HCT116 (cell line): ENCODE data around the gene G3BP1. TPM values are rescaled to one million over a fixed set of nuclear protein-coding genes. Genes with fewer than 3 reads are reported as not detected.

ENCODE experiments used
- ATAC-seq: fragments of 200-7000 bp; cut with Tn5 transposase; 2 replicates; pipeline ENCODE4 v1.9.1; 2020; ENCODE audit warnings: mild to moderate bottlenecking, moderate library complexity
- Bru-seq: library from RNA; stranded (reverse); fragments of 400-500 nt; gene quantifications from one replicate; lab custom pipeline; 2021; lab: Mats Ljungman, UMichigan
- BruChase-seq, 2 experiments: library from RNA; stranded (reverse); fragments of 400-500 nt; gene quantifications; one replicate each; lab custom pipeline; 2021; lab: Mats Ljungman, UMichigan
- BruUV-seq: library from RNA; stranded (reverse); fragments of 400-500 nt; replicated peaks from 2 replicates; lab custom pipeline; 2021; lab: Mats Ljungman, UMichigan
- CTCF ChIA-PET: fragments of 300-600 bp; sonication (Branson Sonifier 250); formaldehyde crosslinking; loops from one replicate; lab custom pipeline; 2021; ENCODE audit warnings: antibody characterized with exemption; lab: Charles Lee
- POLR2A ChIA-PET: fragments of 300-600, 350-600 bp; sonication (Branson Sonifier 250); formaldehyde crosslinking; loops from one replicate; lab custom pipeline; 2021; ENCODE audit warnings: antibody characterized with exemption; lab: Charles Lee
- RAD21 ChIA-PET, 2 experiments: fragments of 300-600 bp; sonication (Branson Sonifier 250); formaldehyde crosslinking; loops; one replicate each; lab custom pipeline; 2023; ENCODE audit warnings: low total read pairs in 2 of 2; ENCODE audit not compliant: uncharacterized antibody in 2 of 2, unreplicated experiment in 2 of 2, low non-redundant PET in 1 of 2; lab: Charles Lee
- DNase-seq: peaks from one replicate; pipeline ENCODE4 v3.0.0-alpha.2; 2010; ENCODE audit warnings: low read depth, low spot score
- H2AFZ ChIP-seq: fragments of 200-600 bp; shearing (Covaris generic), sonication (generic); 2 replicates; pipeline ENCODE4 v1.6.1; 2017; ENCODE audit warnings: low read depth, mixed run types, mixed read lengths, antibody characterized with exemption, low read length; ENCODE audit not compliant: poor library complexity, severe bottlenecking
- H3K27ac ChIP-seq: 2 replicates; pipeline ENCODE4 v1.5.1; 2012; ENCODE audit warnings: low read depth, low read length
- H3K27me3 ChIP-seq: fragments of 200-600 bp; sonication (generic); 2 replicates; pipeline ENCODE4 v1.6.1; 2016; ENCODE audit warnings: mixed run types, low read length, mixed read lengths; ENCODE audit not compliant: insufficient read depth
- H3K36me3 ChIP-seq, 2 experiments: fragments of 200-500 bp in 1 of 2; fragments of 200-600 bp in 1 of 2; sonication (Bioruptor generic) in 1 of 2; sonication (generic) in 1 of 2; 2 replicates each; pipeline versions ENCODE4 v1.5.1 to v1.6.1; 2014 to 2016; ENCODE audit warnings: low read length in 2 of 2, inconsistent platforms in 1 of 2, mixed read lengths in 1 of 2, mixed run types in 1 of 2; ENCODE audit not compliant: insufficient read depth in 2 of 2, control insufficient read depth in 1 of 2
- H3K4me1 ChIP-seq, 2 experiments: fragments of 200-600 bp in 1 of 2; sonication (generic) in 1 of 2; 2 replicates each; pipeline versions ENCODE4 v1.5.1 to v1.6.1; 2012 to 2017; ENCODE audit warnings: low read length in 2 of 2, inconsistent platforms in 1 of 2, mild to moderate bottlenecking in 1 of 2, mixed read lengths in 1 of 2, mixed run types in 1 of 2, moderate library complexity in 1 of 2; ENCODE audit not compliant: insufficient read depth in 2 of 2, control insufficient read depth in 1 of 2
- H3K4me2 ChIP-seq: fragments of 200-600 bp; sonication (generic); 2 replicates; pipeline ENCODE4 v1.6.1; 2017; ENCODE audit warnings: mixed run types, low read length, mixed read lengths
- H3K4me3 ChIP-seq, 2 experiments: fragments of 200-600 bp in 1 of 2; sonication (generic) in 1 of 2; replicated peaks in 1 of 2; 2 replicates each; pipeline ENCODE4 v1.5.1; 2011 to 2016; ENCODE audit warnings: low read length in 2 of 2, control low read depth in 1 of 2, low read depth in 1 of 2, mild to moderate bottlenecking in 1 of 2, mixed read lengths in 1 of 2, mixed run types in 1 of 2
- H3K79me2 ChIP-seq: fragments of 200-600 bp; sonication (generic); 2 replicates; pipeline ENCODE4 v1.6.1; 2017; ENCODE audit warnings: mild to moderate bottlenecking, mixed run types, low read length, moderate library complexity, mixed read lengths; ENCODE audit not compliant: insufficient read depth
- H3K9ac ChIP-seq: fragments of 200-600 bp; sonication (generic); 2 replicates; pipeline ENCODE4 v1.6.1; 2016; ENCODE audit warnings: low read length, mixed read lengths
- H3K9me2 ChIP-seq: fragments of 200-600 bp; sonication (generic), shearing (Covaris generic); 2 replicates; pipeline ENCODE4 v1.6.1; 2017; ENCODE audit warnings: mixed run types, mild to moderate bottlenecking, moderate library complexity; ENCODE audit not compliant: insufficient read depth
- H3K9me3 ChIP-seq, 2 experiments: fragments of 200-500 bp in 1 of 2; fragments of 200-600 bp in 1 of 2; sonication (Bioruptor generic) in 1 of 2; sonication (generic) in 1 of 2; 2 replicates each; pipeline ENCODE4 v1.6.1; 2014 to 2017; ENCODE audit warnings: low read length in 2 of 2, mixed read lengths in 2 of 2, inconsistent platforms in 1 of 2, low read depth in 1 of 2, mild to moderate bottlenecking in 1 of 2, mixed run types in 1 of 2, moderate library complexity in 1 of 2; ENCODE audit not compliant: control insufficient read depth in 1 of 2, insufficient read depth in 1 of 2
- H4K20me1 ChIP-seq: fragments of 200-600 bp; sonication (generic), shearing (Covaris generic); 2 replicates; pipeline ENCODE4 v1.6.1; 2017; ENCODE audit warnings: mixed run types, mild to moderate bottlenecking, moderate library complexity; ENCODE audit not compliant: insufficient read depth
- EGR1 ChIP-seq: IDR thresholded peaks from 2 replicates; pipeline ENCODE4 v1.6.1; 2012; ENCODE audit warnings: low read depth
- POLR2A ChIP-seq: IDR thresholded peaks from 2 replicates; pipeline ENCODE4 v1.7.0; 2011; ENCODE audit warnings: borderline replicate concordance; ENCODE audit not compliant: insufficient read depth, insufficient read length; ENCODE audit errors: extremely low read depth
- POLR2AphosphoS5 ChIP-seq: IDR thresholded peaks from 2 replicates; pipeline ENCODE4 v1.6.1; 2011; ENCODE audit warnings: mild to moderate bottlenecking, low read depth, low read length, moderate library complexity
- TCF7L2 ChIP-seq: IDR thresholded peaks from 2 replicates; pipeline ENCODE4 v1.7.0; 2011; ENCODE audit warnings: borderline replicate concordance, inconsistent platforms; ENCODE audit not compliant: insufficient read depth, insufficient read length; ENCODE audit errors: extremely low read depth
- YY1 ChIP-seq: IDR thresholded peaks from 2 replicates; pipeline ENCODE4 v1.6.1; 2011; ENCODE audit warnings: low read length, low read depth, moderate library complexity, mild to moderate bottlenecking; ENCODE audit not compliant: insufficient replicate concordance; ENCODE audit errors: extremely low read depth
- ZFX ChIP-seq: fragments of 450-650 bp; IDR thresholded peaks from 2 replicates; pipeline ENCODE4 v1.6.1; 2017
- intact Hi-C: fragments of 100-400 bp; cut with micrococcal nuclease; formaldehyde crosslinking; loops from 2 replicates; pipeline ENCODE4 v1.10.0; 2022
- long read RNA-seq: library from polyadenylated mRNA; unstranded; transcript quantifications from one replicate; pipeline ENCODE4 v2.0.0, GENCODE V29; 2021; ENCODE audit not compliant: unreplicated experiment
- polyA plus RNA-seq: library from polyadenylated mRNA; unstranded; fragments of >200 nt; gene quantifications from 2 replicates; pipeline ENCODE4 v1.2.1, GENCODE V29; 2012; ENCODE audit warnings: missing spikeins
- total RNA-seq: library from RNA; stranded (reverse); gene quantifications from one replicate; pipeline ENCODE4 v1.2.1, GENCODE V29; 2021; ENCODE audit not compliant: unreplicated experiment
- TF ChIP-seq, protein P1 (sequence below), 3 experiments: fragments of 200-600 bp in 1 of 3; sonication (generic) in 1 of 3; IDR thresholded peaks in 2 of 3; conservative IDR thresholded peaks in 1 of 3; 2 replicates each; pipeline ENCODE4 v1.5.1; 2012 to 2017; ENCODE audit warnings: low read depth in 2 of 3, low read length in 2 of 3, antibody characterized with exemption in 1 of 3, borderline replicate concordance in 1 of 3, control low read depth in 1 of 3, mild to moderate bottlenecking in 1 of 3, mixed read lengths in 1 of 3, mixed run types in 1 of 3, moderate library complexity in 1 of 3; ENCODE audit not compliant: insufficient read depth in 1 of 3
- TF ChIP-seq, protein P2 (sequence below): IDR thresholded peaks from 2 replicates; pipeline ENCODE4 v1.6.1; 2011; ENCODE audit warnings: mild to moderate bottlenecking, low read length, moderate library complexity; ENCODE audit not compliant: insufficient replicate concordance; ENCODE audit errors: extremely low read depth

The G3BP1 gene
- total RNA-seq (296 TPM), Bru-seq, nascent RNA (percentile 98 among the genes with signal in this experiment), BruChase-seq, experiment 1, labeled RNA remaining after a 6-hour chase (percentile 99 among the genes with signal in this experiment), BruChase-seq, experiment 2, labeled RNA remaining after a 2-hour chase (percentile 99 among the genes with signal in this experiment)
- polyA plus RNA-seq, result 105 and 111 TPM in 2 replicates
- long read RNA-seq, full-length matches to known transcripts, result 558 of 685 reads
- long read RNA-seq, partial matches to known transcripts, result 53 of 685 reads
- long read RNA-seq, other reads (novel, unspliced or antisense), result 74 of 685 reads

DNA sequence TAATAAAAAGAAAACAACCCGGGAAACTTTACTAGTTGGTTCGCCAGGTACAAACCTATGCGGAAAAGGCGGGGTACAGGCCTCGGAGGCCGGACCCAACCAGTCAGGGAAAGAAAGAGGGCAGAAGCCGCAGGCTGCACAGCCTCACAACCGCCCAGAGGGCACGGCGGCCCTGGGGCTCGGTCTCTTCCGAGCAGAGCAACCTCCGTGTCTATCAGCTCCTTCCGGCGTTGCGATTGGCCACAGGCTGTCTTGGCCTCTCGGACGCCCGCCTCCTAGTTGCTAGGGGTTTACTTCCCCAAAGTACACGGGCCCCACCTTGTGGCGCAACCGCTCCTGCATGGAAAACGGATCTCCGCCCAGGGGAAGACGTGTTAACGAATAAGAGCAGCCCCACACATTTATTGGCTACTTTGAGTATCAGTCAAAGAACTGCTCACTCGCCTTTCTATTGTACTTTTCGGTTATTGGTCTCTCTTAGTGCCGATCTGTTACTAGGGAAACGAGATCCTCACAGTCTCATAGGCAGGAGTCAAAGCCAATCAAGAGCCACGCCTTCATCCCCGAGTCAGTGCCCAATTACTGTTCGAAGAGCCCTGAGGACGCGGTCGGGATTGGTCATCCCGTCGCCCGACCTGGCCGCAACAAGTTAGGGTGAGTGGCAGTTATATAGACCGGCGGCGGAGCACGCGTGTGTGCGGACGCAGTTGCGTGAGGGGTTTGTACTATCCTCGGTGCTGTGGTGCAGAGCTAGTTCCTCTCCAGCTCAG lies at the start of gene G3BP1:
TSS of gene G3BP1 (plus strand) at position 696 of the 770 bp plus-strand sequence. CDS start 14,667 bp downstream, outside the sequence.
- no peaks in the 10 kb centered on the region for H3K9me3 ChIP-seq
- H3K4me3 ChIP-seq, result peak within 1 kb of the TSS; percentile 79 to 97
- H3K36me3 ChIP-seq, result peaks cover 0 to 3% of the 10 kb centered on the region in 2 experiments; a peak in 1 of 4 replicates
- TF ChIP-seq POLR2AphosphoS5 (peak; percentile 99), ZFX (peak; percentile 80), TCF7L2 (no peak), YY1 (peak; percentile 77), POLR2A (peak; percentile 96), EGR1 (no peak)
- TF ChIP-seq, protein P1, sequence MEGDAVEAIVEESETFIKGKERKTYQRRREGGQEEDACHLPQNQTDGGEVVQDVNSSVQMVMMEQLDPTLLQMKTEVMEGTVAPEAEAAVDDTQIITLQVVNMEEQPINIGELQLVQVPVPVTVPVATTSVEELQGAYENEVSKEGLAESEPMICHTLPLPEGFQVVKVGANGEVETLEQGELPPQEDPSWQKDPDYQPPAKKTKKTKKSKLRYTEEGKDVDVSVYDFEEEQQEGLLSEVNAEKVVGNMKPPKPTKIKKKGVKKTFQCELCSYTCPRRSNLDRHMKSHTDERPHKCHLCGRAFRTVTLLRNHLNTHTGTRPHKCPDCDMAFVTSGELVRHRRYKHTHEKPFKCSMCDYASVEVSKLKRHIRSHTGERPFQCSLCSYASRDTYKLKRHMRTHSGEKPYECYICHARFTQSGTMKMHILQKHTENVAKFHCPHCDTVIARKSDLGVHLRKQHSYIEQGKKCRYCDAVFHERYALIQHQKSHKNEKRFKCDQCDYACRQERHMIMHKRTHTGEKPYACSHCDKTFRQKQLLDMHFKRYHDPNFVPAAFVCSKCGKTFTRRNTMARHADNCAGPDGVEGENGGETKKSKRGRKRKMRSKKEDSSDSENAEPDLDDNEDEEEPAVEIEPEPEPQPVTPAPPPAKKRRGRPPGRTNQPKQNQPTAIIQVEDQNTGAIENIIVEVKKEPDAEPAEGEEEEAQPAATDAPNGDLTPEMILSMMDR (IDR thresholded peaks at IDR 0.05 in 2 of 3, conservative IDR thresholded peaks at IDR 0.05 in 1 of 3; ENCODE audit: borderline replicate concordance in 1 of 3, insufficient read depth in 1 of 3, low read depth in 2 of 3, low read length in 2 of 3), result peak in 2 of 3 experiments; percentile 58 to 64; a peak in 4 of 6 replicates
- TF ChIP-seq, protein P2, sequence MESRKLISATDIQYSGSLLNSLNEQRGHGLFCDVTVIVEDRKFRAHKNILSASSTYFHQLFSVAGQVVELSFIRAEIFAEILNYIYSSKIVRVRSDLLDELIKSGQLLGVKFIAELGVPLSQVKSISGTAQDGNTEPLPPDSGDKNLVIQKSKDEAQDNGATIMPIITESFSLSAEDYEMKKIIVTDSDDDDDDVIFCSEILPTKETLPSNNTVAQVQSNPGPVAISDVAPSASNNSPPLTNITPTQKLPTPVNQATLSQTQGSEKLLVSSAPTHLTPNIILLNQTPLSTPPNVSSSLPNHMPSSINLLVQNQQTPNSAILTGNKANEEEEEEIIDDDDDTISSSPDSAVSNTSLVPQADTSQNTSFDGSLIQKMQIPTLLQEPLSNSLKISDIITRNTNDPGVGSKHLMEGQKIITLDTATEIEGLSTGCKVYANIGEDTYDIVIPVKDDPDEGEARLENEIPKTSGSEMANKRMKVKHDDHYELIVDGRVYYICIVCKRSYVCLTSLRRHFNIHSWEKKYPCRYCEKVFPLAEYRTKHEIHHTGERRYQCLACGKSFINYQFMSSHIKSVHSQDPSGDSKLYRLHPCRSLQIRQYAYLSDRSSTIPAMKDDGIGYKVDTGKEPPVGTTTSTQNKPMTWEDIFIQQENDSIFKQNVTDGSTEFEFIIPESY, result peak; percentile 56
- BruUV-seq, result no TSS peak
- H4K20me1 ChIP-seq, result peaks cover 36% of the 10 kb centered on the region
- H3K9ac ChIP-seq, result peak within 1 kb of the TSS; percentile 99
- peak within 1 kb of the TSS; percentile 93 for H3K4me2 ChIP-seq
- peaks cover 50% of the 10 kb centered on the region for H3K79me2 ChIP-seq
- ChIA-PET CTCF (interaction anchor here (0.6 to 1.5 kb wide), 11 partner anchors 14 to 743 kb away, joined by 3 to 9 read pairs (median 4); partner anchors contain the start of genes GM2A and SLC36A1), RAD21 (interaction anchor here (0.5 to 1.3 kb wide), 2 partner anchors 31 to 533 kb away, joined by 3 to 4 read pairs; no protein-coding TSS in a partner anchor), POLR2A (interaction anchor here (0.8 to 3.3 kb wide), 14 partner anchors 10 to 519 kb away, joined by 3 to 27 read pairs (median 5); partner anchors contain the start of genes ATOX1 and GM2A)
- intact Hi-C loops, result loop anchor here (1.0 kb wide), 3 partner anchors 13 to 112 kb away; partner anchors contain the start of gene ATOX1
- DNase-seq (peak; percentile 100), ATAC-seq (peak; percentile 86)
- H3K4me1 ChIP-seq, result peaks cover 10 to 26% of the 10 kb centered on the region in 2 experiments; a peak in 3 of 4 replicates
- H3K27me3 ChIP-seq, result no peaks in the 10 kb centered on the region
- H2AFZ ChIP-seq, result no peak within 1 kb of the TSS
- peak within 1 kb of the TSS; percentile 97 for H3K27ac ChIP-seq
- no peaks in the 10 kb centered on the region for H3K9me2 ChIP-seq
